NCI-H2196 treated with DMSO at 0.1 percent for 48 hours (cell line): ENCODE results near the gene PCSK9.

Experiments used
- DNase-seq: peaks from one replicate; lab custom pipeline; 2025; ENCODE audit not compliant: unreplicated experiment; lab: John Stamatoyannopoulos, UW

Gene PCSK9

GRCh38 chr1:55057270-55057955, 18.1 kb downstream of the PCSK9 start:
- DNase-seq: no peak

GRCh38 chr1:55057956-55058298, 18.6 kb downstream of the PCSK9 start:
- DNase-seq: no peak

- DNase-seq: no peak
These were observed 20.2 kb downstream of the PCSK9 start for GRCh38 chr1:55059302-55060132.

GRCh38 chr1:55060133-55060999, 21.0 kb downstream of the PCSK9 start:
- DNase-seq: no peak

- DNase-seq: no peak
These were observed 21.8 kb downstream of the PCSK9 start for GRCh38 chr1:55061000-55061705.

GRCh38 chr1:55061706-55062321, 22.5 kb downstream of the PCSK9 start:
- DNase-seq: no peak

GRCh38 chr1:55062801-55063576, 23.6 kb downstream of the PCSK9 start:
- no peak for DNase-seq

GRCh38 chr1:55063577-55063942, 24.2 kb downstream of the PCSK9 start:
- no peak for DNase-seq

GRCh38 chr1:55064071-55064581, 24.8 kb downstream of the PCSK9 start:
- peak; percentile 9 for DNase-seq

- peak; percentile 25 for DNase-seq
These were observed 25.5 kb downstream of the PCSK9 start for GRCh38 chr1:55064861-55065263.

- DNase-seq: no peak
These were observed 26.3 kb downstream of the PCSK9 start for GRCh38 chr1:55065648-55066047.

- peak; percentile 59 for DNase-seq
These were observed 27.9 kb downstream of the PCSK9 start for GRCh38 chr1:55067022-55067778.

GRCh38 chr1:55067914-55068313, 28.6 kb downstream of the PCSK9 start:
- DNase-seq: no peak

- no peak for DNase-seq
These were observed 29.3 kb downstream of the PCSK9 start for GRCh38 chr1:55068638-55069037.

- no peak for DNase-seq
These were observed 29.9 kb downstream of the PCSK9 start for GRCh38 chr1:55069280-55069679.

- DNase-seq: no peak
These were observed 31.2 kb downstream of the PCSK9 start for GRCh38 chr1:55070293-55071164.

GRCh38 chr1:55071477-55071876, 32.1 kb downstream of the PCSK9 start:
- DNase-seq: peak; percentile 37
